ENCODE results near the gene TOMM20L.
A peak's percentile ranks its signal among the peaks of the same experiment; 100 is the strongest.

The TOMM20L gene

DNA sequence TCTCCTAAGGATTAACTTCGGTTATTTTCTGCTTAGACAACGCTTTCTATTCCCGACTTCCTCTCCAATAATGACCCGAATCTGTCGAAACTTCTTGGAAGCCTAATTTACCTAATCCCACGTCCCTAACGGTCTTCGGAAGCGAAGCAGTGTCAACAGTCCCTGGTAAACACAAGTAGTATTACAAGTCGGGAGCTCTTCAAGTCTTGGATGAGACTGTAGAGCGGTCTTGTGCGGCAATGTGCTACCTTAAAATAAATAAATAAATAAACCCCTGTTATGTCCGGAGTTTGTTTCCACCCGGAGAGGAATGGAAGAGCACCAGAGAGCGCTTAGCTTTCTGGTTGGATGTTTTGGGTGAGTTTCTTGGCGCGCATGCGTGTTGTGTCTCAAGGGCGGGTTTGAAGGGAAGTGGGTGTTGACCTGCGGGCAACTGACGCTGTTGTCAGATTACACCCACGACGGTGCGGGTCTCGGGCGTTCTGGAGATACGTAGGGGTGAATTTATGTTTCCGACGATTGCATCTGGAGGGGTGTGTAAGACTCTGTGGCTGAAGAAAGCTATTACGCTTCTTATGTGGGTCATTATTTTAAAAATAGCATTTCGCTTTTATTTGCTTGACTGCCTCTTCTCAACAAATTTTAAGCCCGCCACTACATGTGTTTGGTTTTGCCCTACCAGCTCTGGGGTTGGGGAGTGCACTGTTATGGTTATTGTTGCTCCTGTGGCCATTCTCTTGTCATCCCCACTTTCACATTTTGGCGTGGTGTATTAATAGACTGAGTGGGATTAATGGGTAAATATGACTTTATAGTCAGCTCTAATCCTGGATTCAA, 31.8 kb downstream of the TOMM20L start, which contains the start of the genes KIAA0586 and TIMM9:
TSS of gene KIAA0586 (plus strand) at position 439 of the 837 bp plus-strand sequence. CDS start 546 bp downstream, outside the sequence.
TSS of gene TIMM9 (minus strand) at position 251 of the 837 bp plus-strand sequence. CDS start 15,586 bp downstream, outside the sequence.
- DNase-seq, result peak; percentile 96

DNA sequence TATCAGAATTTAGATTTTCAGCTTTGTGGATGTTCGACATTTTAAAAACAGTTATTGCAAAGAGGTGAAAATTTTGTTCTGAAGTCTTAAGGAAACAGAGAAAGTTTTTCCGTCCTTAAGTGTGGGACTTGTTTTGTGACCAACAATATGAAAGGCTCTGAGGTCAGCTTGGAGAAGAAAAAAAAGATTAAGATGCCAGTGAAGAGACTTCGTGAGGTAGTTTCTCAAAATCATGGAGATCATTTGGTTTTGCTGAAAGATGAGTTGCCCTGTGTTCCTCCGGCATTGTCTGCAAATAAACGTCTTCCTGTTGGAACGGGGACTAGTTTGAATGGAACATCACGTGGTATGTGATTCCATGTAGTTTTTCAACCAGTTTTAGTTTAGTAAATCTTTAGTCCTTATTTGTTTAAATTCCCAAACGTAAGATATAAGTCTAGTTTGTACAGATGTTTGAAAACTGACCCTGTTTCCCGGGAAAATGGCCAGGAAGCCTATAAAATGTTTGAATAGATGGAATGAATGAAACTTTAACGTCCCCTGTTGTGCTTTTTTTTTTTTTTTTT, 32.5 kb downstream of the TOMM20L start:
- peak; percentile 50 for DNase-seq

DNA sequence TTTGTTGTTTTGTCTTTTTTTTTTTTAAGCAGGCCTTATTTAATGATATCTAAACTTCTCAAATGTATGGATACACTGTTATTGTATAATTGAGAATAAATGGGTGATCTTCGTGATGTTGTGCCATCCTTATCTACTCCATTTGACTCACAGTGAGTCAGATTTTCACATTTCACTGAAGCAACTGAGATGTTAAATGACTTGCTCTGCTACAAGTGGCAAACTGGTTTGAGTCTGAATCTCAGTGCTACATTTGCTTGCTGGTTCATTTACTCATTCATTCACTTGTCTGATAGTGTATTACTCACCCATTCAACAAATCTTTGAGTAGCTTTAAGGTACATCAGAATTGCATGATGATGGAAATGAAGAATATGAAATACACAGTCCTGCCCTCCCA, 34.4 kb downstream of the TOMM20L start:
- DNase-seq, result no peak

DNA sequence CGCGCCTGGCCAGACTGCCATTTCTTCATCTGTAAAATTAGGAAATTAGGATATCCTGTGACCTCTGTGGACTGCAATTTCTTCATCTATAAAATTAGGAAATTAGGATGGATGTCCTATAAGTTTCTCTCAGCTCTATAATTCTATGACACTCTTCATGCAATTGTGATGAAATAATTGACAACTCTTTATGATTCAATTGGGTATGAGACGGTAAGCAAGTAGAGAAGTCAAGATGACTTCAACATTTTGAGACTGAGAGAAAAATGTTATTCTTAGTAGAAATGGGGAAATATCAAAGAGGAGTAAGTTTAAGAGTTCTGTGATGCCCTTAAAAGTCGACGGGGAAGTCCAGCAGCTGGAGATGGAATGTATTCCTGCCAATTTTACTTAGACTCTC, 43.7 kb downstream of the TOMM20L start:
- no peak for DNase-seq

DNA sequence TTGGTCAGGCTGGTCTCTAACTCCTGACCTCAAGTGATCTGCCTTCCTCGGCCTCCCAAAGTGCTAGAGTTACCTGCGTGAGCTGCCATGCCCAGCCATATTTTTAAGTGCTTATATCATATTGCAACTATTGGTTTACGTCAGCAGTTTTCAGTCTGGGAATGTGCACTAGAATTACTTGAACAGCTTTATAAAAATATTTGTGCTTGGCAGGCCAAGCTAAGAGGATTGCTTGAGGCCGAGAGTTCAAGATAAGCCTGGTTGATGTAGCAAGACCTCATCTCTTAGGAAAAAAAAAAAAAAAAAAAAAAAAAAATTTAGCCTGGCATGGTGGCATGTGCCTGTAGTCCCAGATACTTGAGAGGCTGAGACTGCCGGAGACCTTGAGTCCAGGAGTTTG, 48.9 kb downstream of the TOMM20L start:
- DNase-seq, result no peak

DNA sequence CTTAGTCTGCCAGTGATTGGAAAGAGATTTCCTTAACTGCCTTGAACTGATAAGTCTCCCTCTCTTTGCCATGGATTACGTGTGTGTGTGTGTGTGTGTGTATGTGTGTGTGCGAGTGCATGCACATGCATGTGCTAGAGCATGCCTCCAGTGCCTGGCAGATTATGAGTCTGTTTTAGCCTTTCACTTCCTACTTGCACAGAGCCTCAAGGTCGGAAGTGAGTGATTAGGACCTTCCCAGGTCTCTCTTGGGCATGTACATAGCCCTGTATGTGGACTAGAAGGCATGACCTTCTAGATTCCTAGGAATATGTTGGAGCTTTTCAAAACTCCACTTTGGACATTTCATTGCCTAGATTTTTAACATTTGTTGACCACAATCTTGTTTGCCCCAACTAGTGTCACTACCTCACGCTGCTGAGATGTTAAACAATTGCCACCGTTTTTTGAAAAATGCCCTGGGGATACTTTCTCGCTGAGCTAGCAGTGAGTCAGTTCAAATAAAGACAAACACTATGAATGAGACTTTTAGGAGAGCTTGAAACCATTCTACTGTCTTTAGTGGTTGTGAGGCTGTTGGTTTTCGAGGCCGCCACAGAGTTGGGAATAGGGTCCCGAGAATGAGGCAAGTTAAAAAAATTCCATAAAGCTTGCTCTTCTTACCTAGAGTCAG, 60.0 kb downstream of the TOMM20L start:
- no peak for DNase-seq
